MM.1S (cell line): Measurements from ENCODE around the gene ANKRD44.

Experiments used
- EZH2 ChIP-seq: fragments of 300-600 bp; sonication (generic); optimal IDR thresholded peaks from 2 replicates; pipeline ENCODE3; 2017; ENCODE audit warnings: low read depth, mild to moderate bottlenecking, antibody characterized with exemption, low read length, mixed read lengths
- EZH2phosphoT487 ChIP-seq: fragments of 300-600 bp; sonication (generic); IDR thresholded peaks from 2 replicates; pipeline ENCODE4 v1.6.1; 2018; ENCODE audit warnings: antibody characterized with exemption, low read length
- TF ChIP-seq, protein P1 (sequence below): fragments of 300-600 bp; sonication (generic); IDR thresholded peaks from 2 replicates; pipeline ENCODE4 v1.5.1; 2016; ENCODE audit warnings: antibody characterized with exemption, low read length, mixed read lengths

DNA sequence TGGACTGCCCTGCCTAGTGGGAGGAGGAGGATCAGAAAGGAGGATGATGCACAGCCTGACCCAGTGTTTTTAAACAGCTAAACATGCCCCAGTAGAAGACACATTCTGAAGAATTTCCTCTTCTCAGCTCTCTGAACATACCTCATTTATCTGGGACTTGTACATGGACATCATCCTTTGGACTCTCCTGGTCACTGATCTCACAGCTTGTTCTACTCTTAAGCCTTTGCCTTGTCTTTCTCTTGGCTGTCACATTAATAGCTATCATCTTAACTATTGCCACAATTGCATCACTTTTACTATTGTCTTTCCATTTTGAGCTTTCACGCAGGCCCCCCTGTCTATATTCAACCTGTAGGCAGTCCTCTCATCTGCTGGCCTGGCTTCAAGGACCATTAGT is 342.1 kb downstream of the ANKRD44 start:
- no peak for TF ChIP-seq EZH2phosphoT487
- TF ChIP-seq, protein P1, sequence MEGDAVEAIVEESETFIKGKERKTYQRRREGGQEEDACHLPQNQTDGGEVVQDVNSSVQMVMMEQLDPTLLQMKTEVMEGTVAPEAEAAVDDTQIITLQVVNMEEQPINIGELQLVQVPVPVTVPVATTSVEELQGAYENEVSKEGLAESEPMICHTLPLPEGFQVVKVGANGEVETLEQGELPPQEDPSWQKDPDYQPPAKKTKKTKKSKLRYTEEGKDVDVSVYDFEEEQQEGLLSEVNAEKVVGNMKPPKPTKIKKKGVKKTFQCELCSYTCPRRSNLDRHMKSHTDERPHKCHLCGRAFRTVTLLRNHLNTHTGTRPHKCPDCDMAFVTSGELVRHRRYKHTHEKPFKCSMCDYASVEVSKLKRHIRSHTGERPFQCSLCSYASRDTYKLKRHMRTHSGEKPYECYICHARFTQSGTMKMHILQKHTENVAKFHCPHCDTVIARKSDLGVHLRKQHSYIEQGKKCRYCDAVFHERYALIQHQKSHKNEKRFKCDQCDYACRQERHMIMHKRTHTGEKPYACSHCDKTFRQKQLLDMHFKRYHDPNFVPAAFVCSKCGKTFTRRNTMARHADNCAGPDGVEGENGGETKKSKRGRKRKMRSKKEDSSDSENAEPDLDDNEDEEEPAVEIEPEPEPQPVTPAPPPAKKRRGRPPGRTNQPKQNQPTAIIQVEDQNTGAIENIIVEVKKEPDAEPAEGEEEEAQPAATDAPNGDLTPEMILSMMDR, result no peak
- TF ChIP-seq EZH2, result no peak
